Measurements from ENCODE around the gene WDR1.

DNA sequence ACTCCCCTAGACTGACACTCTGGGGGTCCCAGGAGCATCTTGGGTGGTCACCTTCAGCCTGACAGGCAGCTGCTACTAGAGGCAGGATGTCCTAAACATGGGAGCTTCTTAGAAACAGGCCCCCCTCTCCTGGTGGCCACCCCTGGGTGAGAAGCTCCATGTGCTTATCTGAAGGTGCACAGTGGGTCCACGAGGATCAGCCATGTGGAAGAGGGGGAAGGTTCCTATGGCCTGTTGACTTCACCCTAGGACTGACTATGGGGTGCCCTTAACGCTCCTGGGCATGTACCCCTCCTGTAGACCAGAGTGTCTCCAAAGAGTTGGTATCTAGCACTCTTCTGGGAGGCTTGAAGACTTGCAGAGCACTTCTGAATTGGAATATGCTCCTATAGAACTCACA lies 22.9 kb upstream of the WDR1 start:
- TF ChIP-seq, protein P1, sequence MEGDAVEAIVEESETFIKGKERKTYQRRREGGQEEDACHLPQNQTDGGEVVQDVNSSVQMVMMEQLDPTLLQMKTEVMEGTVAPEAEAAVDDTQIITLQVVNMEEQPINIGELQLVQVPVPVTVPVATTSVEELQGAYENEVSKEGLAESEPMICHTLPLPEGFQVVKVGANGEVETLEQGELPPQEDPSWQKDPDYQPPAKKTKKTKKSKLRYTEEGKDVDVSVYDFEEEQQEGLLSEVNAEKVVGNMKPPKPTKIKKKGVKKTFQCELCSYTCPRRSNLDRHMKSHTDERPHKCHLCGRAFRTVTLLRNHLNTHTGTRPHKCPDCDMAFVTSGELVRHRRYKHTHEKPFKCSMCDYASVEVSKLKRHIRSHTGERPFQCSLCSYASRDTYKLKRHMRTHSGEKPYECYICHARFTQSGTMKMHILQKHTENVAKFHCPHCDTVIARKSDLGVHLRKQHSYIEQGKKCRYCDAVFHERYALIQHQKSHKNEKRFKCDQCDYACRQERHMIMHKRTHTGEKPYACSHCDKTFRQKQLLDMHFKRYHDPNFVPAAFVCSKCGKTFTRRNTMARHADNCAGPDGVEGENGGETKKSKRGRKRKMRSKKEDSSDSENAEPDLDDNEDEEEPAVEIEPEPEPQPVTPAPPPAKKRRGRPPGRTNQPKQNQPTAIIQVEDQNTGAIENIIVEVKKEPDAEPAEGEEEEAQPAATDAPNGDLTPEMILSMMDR (IDR thresholded peaks at IDR 0.05): no peak
- TF ChIP-seq POLR2A (IDR thresholded peaks at IDR 0.05): no peak
